ELF-1 (cell line): ENCODE data around the gene IGDCC3.
A peak's percentile ranks its signal among the peaks of the same experiment; 100 is the strongest.
"Not testable (repeated sequence)": the region's sequence is repeated elsewhere in the genome, so short reads cannot be mapped to it uniquely, and the experiment has no call there.

Experiments used
- DNase-seq: peaks from one replicate; pipeline ENCODE4 v3.0.0-alpha.2; 2016; ENCODE audit warnings: low read depth, low spot score

The IGDCC3 gene

DNA sequence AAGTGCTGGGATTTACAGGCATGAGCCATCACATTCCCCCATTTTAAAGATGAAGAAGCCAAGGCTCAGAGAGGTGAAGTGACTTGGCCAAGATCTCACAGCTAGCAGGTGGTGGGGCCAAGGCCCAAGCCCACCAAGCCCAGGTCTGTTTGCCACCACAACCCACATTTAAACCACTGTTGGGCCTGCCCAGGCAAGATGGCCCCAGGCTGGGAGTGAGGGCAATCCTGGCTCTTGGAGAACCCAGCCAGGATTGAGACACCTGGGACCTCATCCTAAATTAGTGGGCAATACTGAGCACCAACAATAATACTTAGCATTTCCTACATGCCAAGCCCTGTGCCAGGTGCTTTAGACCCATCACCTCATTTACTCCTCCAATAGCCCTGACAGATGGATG lies 6.9 kb downstream of the IGDCC3 start:
- DNase-seq: no peak

DNA sequence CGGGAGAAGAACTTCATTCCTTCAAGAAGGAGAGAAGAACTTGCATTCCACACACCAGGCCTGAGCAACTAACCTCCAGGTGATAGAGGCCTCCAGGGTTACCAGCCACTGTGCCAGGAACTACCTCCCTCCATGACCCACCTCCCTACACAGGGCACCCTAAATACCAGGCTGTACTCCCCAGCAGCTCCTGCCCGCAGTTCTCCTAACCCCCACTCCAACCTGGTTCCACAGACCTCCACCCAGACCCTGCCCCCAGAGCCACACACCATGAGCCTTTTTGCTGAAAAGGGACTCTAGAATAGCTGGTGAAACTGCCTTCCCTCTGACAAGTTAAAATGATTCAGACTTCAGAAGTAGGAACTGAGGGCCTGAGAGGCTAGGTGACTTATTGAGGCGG lies 8.2 kb downstream of the IGDCC3 start:
- no peak for DNase-seq

DNA sequence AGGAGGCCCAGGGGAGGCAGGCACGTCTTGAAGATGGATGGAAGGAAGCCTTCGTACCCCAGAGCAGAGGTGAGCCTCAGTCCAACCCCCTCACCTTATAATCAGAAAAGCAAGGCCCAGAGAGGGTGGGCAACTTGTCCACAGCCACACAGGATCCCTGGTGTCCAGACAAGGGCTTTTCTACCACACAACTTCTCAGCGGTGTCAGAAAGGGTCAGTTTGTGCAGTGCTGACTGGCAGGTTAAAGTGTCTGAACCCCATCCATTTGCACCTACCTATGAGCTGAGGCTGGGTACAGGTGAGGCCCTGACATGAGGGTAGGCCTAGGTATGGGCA lies 8.6 kb downstream of the IGDCC3 start:
- DNase-seq: no peak

DNA sequence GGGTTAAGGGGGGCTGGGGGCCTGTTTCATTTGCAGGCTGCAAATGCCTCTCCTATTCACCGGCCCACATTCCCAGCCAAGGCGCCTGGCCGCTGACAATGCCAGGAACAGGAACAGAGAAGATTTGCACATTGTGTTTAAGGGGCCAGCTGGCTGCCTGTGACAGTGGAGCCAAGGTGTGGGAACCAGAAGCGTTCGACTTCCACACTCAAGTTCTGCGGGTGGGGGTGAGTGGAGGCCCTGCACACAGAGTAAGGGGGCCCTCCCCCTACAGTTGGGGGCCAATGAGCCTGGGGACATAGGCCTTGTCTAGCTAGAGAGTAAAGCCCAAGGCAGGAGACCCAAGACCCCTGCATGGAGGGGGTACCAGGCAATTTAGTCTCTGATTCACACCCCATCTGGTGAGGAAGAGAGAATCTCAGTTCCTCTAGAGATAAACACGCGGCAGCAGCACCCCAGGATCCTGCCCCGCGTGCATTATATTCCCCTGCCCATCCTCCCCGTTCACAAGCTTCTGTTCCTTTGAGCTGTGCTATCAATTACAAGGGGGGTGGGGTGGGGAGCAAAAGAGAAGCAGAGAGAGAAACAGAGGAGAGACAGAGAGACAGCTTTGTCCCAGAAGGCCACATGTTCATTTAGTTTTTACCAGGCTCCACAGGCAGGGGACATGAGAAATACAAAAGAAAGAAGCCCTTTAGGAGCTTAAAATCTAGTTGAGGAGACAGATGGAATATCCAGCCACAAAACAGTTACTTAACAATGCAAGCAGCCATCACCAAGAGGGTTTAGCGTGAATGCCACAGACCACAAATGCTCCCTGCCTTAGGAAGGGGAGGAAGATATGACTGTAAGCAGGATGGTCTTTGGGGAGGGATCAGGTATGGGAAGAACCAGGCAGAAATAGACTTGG lies 9.2 kb downstream of the IGDCC3 start:
- DNase-seq: peak; percentile 86

DNA sequence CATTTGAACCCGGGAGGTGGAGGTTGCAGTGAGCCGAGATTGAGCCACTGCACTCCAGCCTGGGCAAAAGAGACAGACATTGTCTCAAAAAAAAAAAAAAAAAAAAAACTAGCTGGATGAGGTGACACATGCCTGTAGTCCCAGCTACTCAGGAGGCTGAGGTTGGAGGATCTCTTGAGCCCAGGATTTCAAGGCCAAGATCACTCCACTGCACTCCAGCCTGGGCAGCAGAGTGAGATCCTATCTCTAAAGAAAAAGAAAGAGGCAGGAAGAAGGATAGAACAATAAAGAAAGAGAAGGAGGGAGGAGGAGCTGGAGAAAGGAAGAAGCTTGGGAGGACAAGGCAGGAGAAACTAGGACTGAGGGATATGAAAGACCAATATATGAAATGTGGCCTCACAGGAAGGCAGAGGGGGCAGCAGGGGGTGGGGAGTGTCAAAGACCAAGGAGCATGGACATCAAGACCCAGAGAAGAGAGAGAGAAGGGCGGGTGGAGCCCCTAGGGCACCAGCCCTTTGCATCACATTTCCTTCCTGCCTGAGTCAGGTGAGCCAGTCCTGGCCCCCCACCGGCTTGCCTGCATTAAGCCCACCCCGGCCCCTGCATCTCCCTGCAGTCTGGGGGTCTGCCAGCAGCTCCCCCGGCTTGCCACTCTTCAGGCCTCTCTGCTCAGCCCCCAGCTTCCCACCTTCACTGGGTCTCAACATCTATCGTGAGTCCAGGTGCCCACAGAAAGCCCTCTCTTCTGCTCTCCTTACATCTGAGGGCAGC lies 11.5 kb downstream of the IGDCC3 start:
- peak; percentile 48 for DNase-seq

DNA sequence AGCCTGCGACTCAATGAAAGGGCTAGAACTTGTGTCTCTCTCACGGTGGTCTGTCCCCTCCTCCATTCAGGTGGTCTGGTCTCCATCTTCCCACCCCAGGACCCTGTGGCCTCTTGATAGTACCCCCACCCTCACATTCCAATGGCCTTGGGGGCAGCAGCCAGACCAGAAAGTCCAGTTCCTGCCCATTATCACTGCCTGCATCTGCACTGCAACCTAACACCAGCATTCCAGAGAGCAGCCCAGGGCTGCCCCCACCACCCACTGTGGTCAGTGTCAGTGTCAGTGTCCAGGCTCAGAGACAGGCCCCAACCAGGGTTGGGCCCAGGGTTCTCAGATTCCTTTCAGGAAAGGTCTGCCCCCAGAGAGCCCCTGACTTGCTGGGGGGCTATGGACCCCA lies 12.6 kb downstream of the IGDCC3 start:
- peak; percentile 98 for DNase-seq

DNA sequence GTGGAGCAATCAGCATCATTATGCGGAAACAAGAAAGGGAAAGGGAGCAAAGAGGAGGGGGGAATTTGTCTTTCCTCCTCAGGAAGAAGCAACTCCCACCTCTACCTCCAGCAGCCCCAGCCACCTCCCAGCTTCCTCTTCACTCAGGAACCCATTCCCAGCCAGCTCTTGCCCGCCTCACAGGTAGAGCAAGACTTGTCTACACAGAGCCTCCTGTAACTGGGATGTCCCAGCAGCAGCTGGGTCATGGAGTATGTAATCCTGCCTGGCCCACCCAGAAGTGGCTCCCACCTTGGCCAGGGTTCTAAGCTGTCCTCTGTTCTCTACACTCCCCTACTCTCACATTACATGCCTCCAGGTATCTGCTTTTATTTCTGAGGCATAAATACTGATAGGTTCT lies 14.0 kb downstream of the IGDCC3 start:
- DNase-seq: no peak

DNA sequence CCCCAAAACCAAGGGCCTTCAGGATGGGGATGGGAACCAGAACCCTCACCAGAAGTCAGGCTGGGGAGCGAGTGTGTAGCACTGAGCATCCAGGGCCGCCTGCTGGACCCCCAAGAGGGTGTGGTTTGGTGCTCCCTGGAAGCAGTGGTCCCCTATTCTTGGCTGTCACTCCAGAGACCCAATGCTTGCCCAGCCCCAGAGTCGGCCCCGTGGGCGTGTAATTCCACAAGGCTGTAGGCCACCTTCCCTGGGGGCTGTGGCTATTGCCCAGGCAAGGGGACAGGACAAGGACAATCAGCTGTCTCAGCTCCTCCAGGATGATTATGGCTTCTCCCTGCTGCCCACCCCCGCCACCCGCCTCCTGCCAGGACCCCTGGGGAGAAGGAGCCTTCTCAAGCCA lies 14.5 kb downstream of the IGDCC3 start:
- no peak for DNase-seq

DNA sequence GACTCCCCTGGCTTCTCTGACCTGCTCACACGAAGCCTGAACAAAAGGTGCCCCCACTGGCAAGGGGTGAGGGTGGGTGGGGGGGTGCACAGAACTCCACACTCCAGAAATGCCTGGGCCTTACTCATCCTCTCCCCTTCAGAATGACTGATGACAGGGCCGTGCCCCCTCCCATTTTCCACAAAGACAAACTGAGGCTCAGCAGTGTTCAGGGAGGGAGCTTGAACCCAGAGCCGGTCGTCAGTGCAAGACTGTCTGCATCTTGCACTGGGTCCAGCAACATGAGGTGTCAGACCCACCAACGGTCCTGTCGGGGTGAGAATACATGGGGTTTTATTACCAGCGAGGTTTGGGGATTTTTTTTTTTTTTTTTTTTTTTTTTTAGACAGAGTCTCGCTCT lies 15.3 kb downstream of the IGDCC3 start:
- no peak for DNase-seq

DNA sequence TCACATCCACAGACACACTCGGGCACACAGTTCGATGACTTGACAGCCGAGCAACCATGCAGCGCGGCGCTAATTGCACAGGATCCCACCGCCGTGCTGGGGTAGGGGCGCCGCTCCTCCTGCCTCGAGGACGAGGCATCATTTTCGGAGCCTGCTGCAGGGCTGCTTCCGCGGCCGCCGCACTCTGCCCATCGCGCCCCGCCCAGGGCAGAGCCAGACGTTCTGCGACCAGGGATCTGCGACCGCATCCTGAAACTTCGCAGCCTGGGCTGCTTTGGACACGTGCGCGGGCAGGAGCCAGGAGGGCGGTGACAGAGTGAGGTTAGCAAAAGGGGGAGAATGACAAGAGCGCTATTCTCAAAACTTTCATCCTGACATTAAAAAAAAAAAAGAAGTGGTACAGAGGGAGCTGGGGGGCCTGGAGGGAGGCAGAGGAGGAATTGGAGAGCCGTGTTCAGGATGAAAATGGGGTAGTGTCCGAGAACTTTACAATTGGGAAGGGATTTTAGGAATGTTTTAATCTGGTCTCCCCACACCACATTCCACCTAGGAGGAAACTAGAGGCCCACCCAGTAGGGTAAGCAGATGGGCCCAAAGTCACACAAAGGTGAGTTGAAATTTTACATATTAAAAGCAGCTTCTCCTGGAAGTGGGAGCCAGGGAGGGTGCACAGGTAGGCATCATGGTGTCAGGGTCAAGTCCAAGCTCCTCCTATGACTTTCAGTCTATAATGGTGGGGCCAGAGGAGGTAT lies 15.9 kb downstream of the IGDCC3 start:
- DNase-seq: no peak

DNA sequence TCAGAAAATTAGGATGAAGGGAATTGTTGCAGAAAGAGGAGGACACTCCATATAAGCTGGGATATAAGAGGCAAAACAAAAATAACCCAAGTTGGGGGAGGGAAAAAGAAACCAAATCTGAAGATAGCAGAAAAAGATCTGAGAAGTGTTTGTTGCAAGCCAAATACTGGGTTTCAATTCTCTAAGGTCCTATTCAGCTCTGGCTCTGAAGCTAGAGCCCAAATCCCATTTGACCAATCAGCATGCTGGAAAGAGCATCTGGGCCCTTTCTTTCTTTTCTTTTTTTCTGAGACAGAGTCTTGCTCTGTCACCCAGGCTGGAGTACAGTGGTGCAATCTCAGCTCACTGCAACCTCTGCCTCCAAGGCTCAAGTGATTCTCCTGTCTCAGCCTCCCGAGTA lies 17.3 kb downstream of the IGDCC3 start:
- DNase-seq: no peak

DNA sequence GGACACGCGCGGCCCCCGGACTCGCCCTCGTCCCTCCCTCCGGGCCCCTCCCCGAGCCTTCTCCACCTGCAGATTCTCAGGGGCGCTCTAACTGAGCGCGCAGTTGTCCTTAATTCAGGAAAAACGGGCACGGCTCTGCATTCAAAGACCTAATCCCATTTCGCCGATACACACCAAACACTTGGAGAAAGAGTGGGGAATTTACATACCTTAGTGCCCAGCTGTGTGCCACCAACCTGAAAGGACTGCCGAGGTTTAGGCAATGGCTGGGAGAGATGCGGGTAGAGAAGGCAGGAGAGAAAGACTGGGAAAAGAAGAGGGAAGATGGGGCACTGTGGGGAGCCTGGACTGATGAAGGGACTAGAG lies 21.8 kb downstream of the IGDCC3 start:
- no peak for DNase-seq

DNA sequence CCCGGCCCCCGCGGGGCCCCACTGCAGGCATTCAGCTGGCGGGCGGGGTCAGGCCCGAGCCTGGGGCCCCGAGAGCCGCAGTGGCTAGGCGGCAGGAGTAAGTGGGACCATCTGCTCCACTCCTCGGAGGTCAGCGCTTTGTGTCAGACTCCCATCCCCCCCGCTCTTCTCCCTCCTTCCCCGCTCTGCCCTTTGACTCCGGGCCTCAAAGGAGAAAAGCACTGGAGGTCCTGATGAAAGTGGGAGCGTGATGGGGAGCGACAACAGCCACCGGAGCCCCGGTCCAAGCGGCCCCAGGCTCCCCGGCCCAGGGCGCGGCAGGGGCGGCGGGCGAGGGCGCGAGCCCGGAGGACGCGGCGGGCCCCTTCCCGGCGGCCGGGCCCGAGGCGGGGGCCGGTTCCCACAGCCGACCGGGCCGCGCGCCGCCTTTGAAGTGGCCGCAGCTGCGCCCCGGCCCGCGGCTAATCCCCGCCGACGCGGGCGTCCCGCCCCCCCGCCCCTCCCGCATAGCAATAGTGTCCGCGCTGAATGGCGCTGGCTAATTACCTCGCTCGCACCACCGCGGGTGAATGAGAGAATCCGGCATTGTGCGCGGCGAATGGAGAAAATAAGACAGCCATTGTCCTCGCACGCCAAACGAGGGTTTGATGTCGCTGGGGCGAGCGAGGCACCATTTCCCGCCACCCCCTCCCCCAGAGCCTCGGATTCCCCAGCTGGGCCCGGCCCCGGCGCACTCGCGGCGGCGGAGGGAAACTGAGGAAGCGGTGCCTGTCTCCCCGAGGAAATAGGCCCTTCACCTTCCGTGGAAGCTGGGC lies 22.4 kb downstream of the IGDCC3 start:
- peak; percentile 67 for DNase-seq

DNA sequence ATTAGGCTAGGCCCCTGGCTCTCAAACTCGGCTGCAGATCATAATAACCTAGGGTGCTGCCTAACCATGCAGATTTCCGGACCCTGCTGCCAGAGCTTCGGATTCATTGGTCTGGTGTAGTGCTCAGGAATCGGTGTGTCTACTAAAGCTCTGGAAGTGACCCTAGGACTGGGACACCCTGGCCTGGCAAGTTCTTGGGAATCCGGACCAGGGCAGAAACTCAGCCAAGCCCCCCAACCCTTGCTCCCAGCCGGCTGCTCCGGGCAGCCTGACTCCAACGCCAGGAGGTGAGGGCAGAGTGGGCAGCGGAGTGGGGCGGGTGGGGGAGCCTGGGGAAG lies 23.0 kb downstream of the IGDCC3 start:
- DNase-seq: peak; percentile 38

DNA sequence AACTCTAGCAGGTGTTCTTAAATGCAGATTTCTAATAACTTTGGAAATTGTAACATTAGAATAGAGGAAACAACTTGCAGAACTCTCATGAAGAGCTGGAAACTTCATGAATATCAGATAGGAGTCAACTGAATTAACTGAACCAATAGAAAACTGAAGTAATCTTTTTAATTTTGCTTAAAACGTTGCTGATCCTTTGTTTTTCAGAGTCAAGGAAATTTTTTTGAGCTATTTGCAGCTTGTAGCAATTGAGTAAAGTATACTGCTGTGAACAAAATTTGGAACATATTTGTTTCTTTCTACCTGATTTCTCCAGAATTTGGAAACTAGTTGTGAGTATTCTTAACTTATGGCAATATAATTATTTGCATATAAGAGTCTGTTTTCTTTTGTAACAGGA lies 25.8 kb downstream of the IGDCC3 start:
- not testable (repeated sequence) for DNase-seq

DNA sequence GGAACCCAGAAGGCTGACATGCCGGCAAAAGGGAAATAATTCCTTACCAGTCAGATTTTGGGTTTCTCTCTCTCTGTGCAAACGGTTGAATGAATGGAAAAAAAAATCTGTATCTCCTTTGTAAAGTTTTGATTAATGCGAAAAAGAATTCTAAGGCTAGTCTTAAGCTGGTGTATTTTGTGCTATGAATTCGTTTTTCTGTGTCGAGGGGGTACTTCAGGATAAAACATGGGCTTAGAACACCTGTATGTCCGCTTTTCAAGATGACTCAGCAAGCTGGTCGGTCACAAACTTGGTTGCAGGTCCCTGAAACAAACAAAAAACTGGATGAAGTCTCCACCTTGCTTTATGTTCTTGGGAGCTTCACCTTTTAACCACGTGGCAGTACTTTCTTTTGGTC lies 28.5 kb downstream of the IGDCC3 start:
- DNase-seq: no peak

DNA sequence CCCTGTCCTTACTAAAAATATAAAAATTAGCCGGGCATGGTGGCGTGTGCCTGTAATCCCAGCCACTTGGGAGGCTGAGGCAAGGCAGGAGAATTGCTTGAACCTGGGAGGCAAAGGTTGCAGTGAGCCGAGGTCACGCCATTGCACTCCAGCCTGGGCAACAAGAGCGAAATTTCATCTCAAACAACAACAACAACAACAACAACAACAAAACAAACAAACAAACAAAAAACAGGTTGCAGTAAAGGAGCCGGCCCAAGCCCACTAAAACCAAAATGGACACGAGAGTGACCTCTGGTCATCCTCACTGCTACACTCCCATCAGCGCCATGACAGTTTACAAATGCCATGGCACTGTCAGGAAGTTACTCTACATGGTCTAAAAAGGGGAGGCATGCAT lies 30.0 kb downstream of the IGDCC3 start:
- DNase-seq: not testable (repeated sequence)

DNA sequence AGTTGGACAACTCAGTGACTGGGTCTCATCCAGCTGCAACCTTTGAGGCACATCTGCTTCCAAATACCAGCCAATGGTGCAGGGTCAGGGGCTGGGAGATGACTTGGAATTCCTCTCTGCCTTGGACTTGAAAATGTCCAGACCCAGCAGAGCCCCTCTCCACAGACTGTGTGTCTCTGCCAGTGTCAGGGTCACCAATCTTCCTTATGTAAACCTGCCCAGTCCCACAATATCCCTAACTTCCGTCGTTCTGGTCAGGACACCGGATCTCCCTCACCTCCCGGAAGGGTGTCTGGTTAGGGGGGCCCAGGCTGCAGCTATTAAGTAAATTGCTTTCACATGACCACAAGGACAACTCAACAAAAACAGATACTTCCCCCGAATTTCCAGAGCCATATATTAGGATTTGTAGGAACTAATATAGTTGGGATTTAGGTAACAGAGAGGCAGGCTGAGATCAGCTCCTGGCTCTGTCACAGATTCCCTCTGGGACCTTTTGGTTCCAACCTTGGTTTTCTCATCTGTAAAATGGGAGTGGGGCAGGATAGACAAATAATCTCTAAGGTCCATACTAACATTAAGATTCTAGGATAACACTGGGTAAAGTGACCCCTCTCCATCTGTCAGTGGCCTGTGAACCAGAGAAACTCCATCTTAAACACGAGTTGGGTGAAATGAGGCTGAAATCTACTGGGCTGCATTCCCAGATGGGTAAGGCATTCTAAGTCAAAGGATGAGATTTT lies 30.8 kb downstream of the IGDCC3 start:
- DNase-seq: peak; percentile 40

DNA sequence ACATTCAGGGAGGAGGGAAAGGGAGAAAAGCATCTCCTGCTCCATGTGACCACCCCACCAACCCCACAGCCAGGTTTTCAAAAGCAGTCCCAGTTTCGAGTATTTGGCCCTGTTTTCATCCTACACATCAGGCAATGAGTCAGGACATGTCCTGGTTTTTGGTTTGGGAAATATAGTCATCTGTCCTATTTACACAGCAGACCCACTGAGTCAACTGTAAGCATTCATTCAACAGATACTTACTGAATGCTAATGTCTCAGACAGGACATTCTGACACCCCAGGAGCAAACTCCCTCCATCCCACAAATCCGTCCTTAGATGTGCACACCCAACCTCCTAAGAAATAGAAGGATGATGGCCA lies 32.9 kb downstream of the IGDCC3 start:
- DNase-seq: no peak

DNA sequence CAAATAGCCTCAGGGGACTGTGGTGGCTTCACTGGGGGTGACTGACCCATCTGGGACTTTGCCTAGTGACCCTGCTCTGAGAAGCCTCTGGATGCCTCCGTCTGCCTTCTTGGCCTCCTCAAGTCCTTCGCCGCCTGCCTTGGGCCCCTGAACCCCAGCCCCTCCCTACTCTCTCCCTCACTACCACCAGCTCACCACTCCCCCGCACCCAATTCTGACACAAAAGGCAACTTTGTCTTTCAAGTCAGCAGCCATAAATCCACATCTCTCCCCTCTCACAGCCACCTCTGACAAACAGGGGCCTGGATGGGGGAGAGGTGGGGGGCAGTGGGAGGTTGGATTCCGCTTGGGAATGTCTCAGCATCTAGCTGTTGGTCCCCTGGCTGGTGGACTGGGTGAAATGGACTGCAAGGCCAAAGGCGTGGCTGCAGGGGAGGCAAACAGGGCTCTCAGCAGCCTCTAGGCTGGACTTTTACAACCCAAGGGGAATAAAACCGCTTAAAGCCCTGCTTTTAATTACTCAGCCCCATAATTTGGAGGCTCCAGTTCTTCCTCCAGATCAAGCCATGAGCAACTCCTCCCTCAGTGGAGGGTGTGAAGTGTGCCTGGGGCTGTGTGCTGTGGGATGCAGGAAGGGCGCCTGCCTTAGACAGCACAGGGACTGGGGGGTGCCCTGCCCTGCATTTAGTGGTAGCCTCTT lies 33.4 kb downstream of the IGDCC3 start:
- DNase-seq: peak; percentile 43
